K562 (cell line): Measurements from ENCODE around the gene MAP7D1. TPM values are rescaled to one million over a fixed set of nuclear protein-coding genes. Genes with fewer than 3 reads are reported as not detected.

Source experiments
- ATAC-seq: fragments of 200-7000 bp; cut with Tn5 transposase; 3 replicates; pipeline ENCODE4 v1.9.1; 2020; ENCODE audit warnings: moderate library complexity
- BruUV-seq: library from RNA; stranded (reverse); fragments of 400-500 nt; replicated peaks from 2 replicates; lab custom pipeline; 2021; lab: Mats Ljungman, UMichigan
- CTCF ChIA-PET: fragments of 300-600 bp; formaldehyde crosslinking; extraction: SDS; loops from one replicate; lab custom pipeline; 2021; ENCODE audit warnings: low intra/inter-chr PET ratio; lab: Yijun Ruan, JAX
- POLR2A ChIA-PET: fragments of 300-600, 350-650 bp; sonication (Branson Sonifier 250); formaldehyde crosslinking; extraction: SDS; loops from one replicate; lab custom pipeline; 2021; ENCODE audit warnings: antibody characterized with exemption, inconsistent platforms; lab: Yijun Ruan, JAX
- DNase-seq, 4 experiments: peaks; one replicate each; pipeline versions ENCODE4 v3.0.0 to v3.0.0-alpha.2; 2011 to 2018; ENCODE audit warnings: low spot score in 3 of 4, mixed read lengths in 3 of 4; ENCODE audit errors: extremely low read depth in 1 of 4
- FAIRE-seq: peaks from 2 replicates; lab custom pipeline; 2011; peaks lifted over from hg19 to GRCh38; lab: Jason Lieb, UNC
- H2AFZ ChIP-seq: 2 replicates; pipeline ENCODE4 v1.6.0; 2011; ENCODE audit warnings: low read depth, low read length, control low read depth, inconsistent platforms
- H3K27ac ChIP-seq: fragments of 200-600 bp; 3 replicates; pipeline ENCODE4 v1.8.0; 2011; ENCODE audit warnings: low read depth, mild to moderate bottlenecking, control low read depth, inconsistent platforms, low read length, moderate library complexity, mixed read lengths; ENCODE audit errors: extremely low read depth
- H3K27me3 ChIP-seq, 2 experiments: fragments of 300-600 bp in 1 of 2; 2 replicates in 1 of 2; 3 replicates in 1 of 2; pipeline versions ENCODE4 v1.6.0 to v1.8.0; 2011; ENCODE audit warnings: inconsistent platforms in 2 of 2, low read length in 2 of 2, mild to moderate bottlenecking in 1 of 2, mixed read lengths in 1 of 2, moderate library complexity in 1 of 2; ENCODE audit not compliant: control insufficient read depth in 2 of 2, insufficient read depth in 2 of 2
- H3K36me3 ChIP-seq: fragments of 300-600 bp; 3 replicates; pipeline ENCODE4 v1.8.0; 2011; ENCODE audit warnings: mild to moderate bottlenecking, low read length, inconsistent platforms; ENCODE audit not compliant: control insufficient read depth, insufficient read depth
- H3K4me1 ChIP-seq, 2 experiments: fragments of 200-600 bp in 1 of 2; replicated peaks in 1 of 2; 2 replicates in 1 of 2; 3 replicates in 1 of 2; pipeline versions ENCODE4 v1.5.1 to v1.8.0; 2011; ENCODE audit warnings: inconsistent platforms in 2 of 2, low read length in 2 of 2, mild to moderate bottlenecking in 1 of 2, mixed read lengths in 1 of 2, moderate library complexity in 1 of 2; ENCODE audit not compliant: control insufficient read depth in 2 of 2, insufficient read depth in 2 of 2
- H3K4me2 ChIP-seq: 2 replicates; pipeline ENCODE4 v1.6.1; 2011; ENCODE audit warnings: low read length, control low read depth, inconsistent platforms, mixed read lengths; ENCODE audit not compliant: insufficient read depth
- H3K4me3 ChIP-seq: fragments of 200-600 bp; sonication (generic), shearing (Covaris generic); 2 replicates; pipeline ENCODE4 v1.5.1; 2016; ENCODE audit warnings: control low read depth, inconsistent platforms
- H3K79me2 ChIP-seq: fragments of 200-600 bp; 3 replicates; pipeline ENCODE4 v1.8.0; 2011; ENCODE audit warnings: low read length, inconsistent platforms; ENCODE audit not compliant: control insufficient read depth, insufficient read depth
- H3K9ac ChIP-seq, 2 experiments: 2 replicates each; pipeline versions ENCODE4 v1.6.0 to v1.6.1; 2011; ENCODE audit warnings: low read depth in 2 of 2, low read length in 2 of 2, control low read depth in 1 of 2, inconsistent platforms in 1 of 2, mild to moderate bottlenecking in 1 of 2, mixed read lengths in 1 of 2; ENCODE audit not compliant: insufficient read depth in 1 of 2
- H3K9me1 ChIP-seq: one replicate; pipeline ENCODE4 v1.6.0; 2011; ENCODE audit warnings: inconsistent platforms, mild to moderate bottlenecking, low read length, moderate library complexity; ENCODE audit not compliant: control insufficient read depth, insufficient read depth
- H3K9me3 ChIP-seq: replicated peaks from 2 replicates; pipeline ENCODE4 v1.5.1; 2011; ENCODE audit warnings: low read depth, low read length, inconsistent platforms; ENCODE audit not compliant: control insufficient read depth, insufficient read depth
- H4K20me1 ChIP-seq: replicated peaks from 2 replicates; pipeline ENCODE4 v1.6.1; 2011; ENCODE audit warnings: low read length, inconsistent platforms, mixed read lengths; ENCODE audit not compliant: control insufficient read depth, insufficient read depth
- HDAC2 ChIP-seq: fragments of 450-650 bp; IDR thresholded peaks from 2 replicates; pipeline ENCODE4 v1.6.1; 2016; ENCODE audit warnings: mild to moderate bottlenecking
- HNRNPLL ChIP-seq: fragments of 200-400 bp; formaldehyde crosslinking; IDR thresholded peaks from 2 replicates; pipeline ENCODE4 v1.6.1; 2017; ENCODE audit warnings: low read length, low read depth, mild to moderate bottlenecking; ENCODE audit not compliant: poor library complexity, severe bottlenecking
- ILK ChIP-seq: fragments of 450-650 bp; IDR thresholded peaks from 2 replicates; pipeline ENCODE4 v1.6.1; 2016; ENCODE audit warnings: missing genetic modification characterization, low read depth, mild to moderate bottlenecking, missing compliant biosample characterization, moderate library complexity, borderline replicate concordance
- KLF1 ChIP-seq: fragments of 450-650 bp; IDR thresholded peaks from 2 replicates; pipeline ENCODE4 v1.6.1; 2016; ENCODE audit warnings: missing genetic modification characterization, missing compliant biosample characterization
- PATZ1 ChIP-seq: fragments of 250-450 bp; sonication (Bioruptor Pico); IDR thresholded peaks from 2 replicates; pipeline ENCODE4 v1.5.0; 2020; ENCODE audit warnings: mild to moderate bottlenecking, borderline replicate concordance
- POLR2G ChIP-seq: fragments of 200-400 bp; formaldehyde crosslinking; IDR thresholded peaks from 2 replicates; pipeline ENCODE4 v1.6.1; 2017; ENCODE audit warnings: low read depth, mild to moderate bottlenecking, antibody characterized with exemption, low read length, moderate library complexity
- RBFOX2 ChIP-seq: fragments of 200-400 bp; formaldehyde crosslinking; IDR thresholded peaks from 2 replicates; pipeline ENCODE4 v1.6.1; 2017; ENCODE audit warnings: low read depth, mild to moderate bottlenecking, low read length, moderate library complexity
- SIN3A ChIP-seq, 2 experiments: fragments of 150-350 bp in 1 of 2; IDR thresholded peaks; 2 replicates each; pipeline ENCODE4 v1.6.1; 2011 to 2016; ENCODE audit warnings: borderline replicate concordance in 2 of 2, low read depth in 2 of 2, low read length in 2 of 2, mild to moderate bottlenecking in 2 of 2, moderate library complexity in 2 of 2; ENCODE audit not compliant: control insufficient read depth in 1 of 2
- TCF7 ChIP-seq: sonication (generic); IDR thresholded peaks from 2 replicates; pipeline ENCODE4 v1.6.1; 2016; ENCODE audit warnings: antibody characterized with exemption, borderline replicate concordance
- TEAD2 ChIP-seq: fragments of 450-650 bp; IDR thresholded peaks from 2 replicates; pipeline ENCODE4 v1.6.1; 2016; ENCODE audit warnings: missing genetic modification characterization, control low read depth, missing compliant biosample characterization
- TFAP4 ChIP-seq: sonication (generic); formaldehyde crosslinking; IDR thresholded peaks from 2 replicates; pipeline ENCODE4 v1.8.0; 2022; ENCODE audit warnings: missing genetic modification reagents, mild to moderate bottlenecking, moderate library complexity, borderline replicate concordance
- ZNF511 ChIP-seq: sonication (generic); formaldehyde crosslinking; IDR thresholded peaks from 2 replicates; pipeline ENCODE4 v1.8.0; 2022; ENCODE audit warnings: mild to moderate bottlenecking, missing genetic modification reagents
- ZNF644 ChIP-seq: fragments of 200-800 bp; sonication (Bioruptor generic); IDR thresholded peaks from 2 replicates; pipeline ENCODE4 v1.6.1; 2016; ENCODE audit warnings: low read depth, missing genetic modification characterization, missing compliant biosample characterization
- WGBS: fragments of 100-300 bp; shearing (Covaris generic); methylation state at CpG from one replicate; pipeline ENCODE4 v1.1.6; 2016; ENCODE audit warnings: low coverage, mixed read lengths; ENCODE audit not compliant: insufficient coverage; ENCODE audit errors: missing lambda C conversion rate; 5-methylcytosine and 5-hydroxymethylcytosine counted together
- in situ Hi-C: fragments of 300-500 bp; cut with MboI; formaldehyde crosslinking; loops from 4 replicates; pipeline ENCODE4 v1.15.0; 2018; ENCODE audit warnings: inconsistent platforms, mixed read lengths
- intact Hi-C: fragments of 100-400 bp; cut with micrococcal nuclease; formaldehyde crosslinking; loops from 2 replicates; pipeline ENCODE4 v1.14.2; 2022
- polyA plus RNA-seq, 8 experiments: library from polyadenylated mRNA; depleted of rRNA in 4 of 8; stranded (reverse) in 5 of 8; unstranded in 3 of 8; fragments of >200 nt; fragmentation: Nextera tagmentation in 2 of 8; fragmentation: Illumina TruSeq in 1 of 8; extraction: Ambion mirVana in 2 of 8; extraction: Trizol in 1 of 8; gene quantifications; 2 replicates each; pipeline versions ENCODE4 v1.2.1 to v1.2.3, GENCODE V29; 2011 to 2014; ENCODE audit warnings: inconsistent platforms in 1 of 8, missing spikeins in 1 of 8
- total RNA-seq, 7 experiments: library from RNA; depleted of rRNA in 6 of 7; stranded (reverse); fragments of >200 nt in 6 of 7; fragmentation: Illumina TruSeq in 2 of 7; extraction: Trizol in 2 of 7; gene quantifications; 2 replicates each; pipeline versions ENCODE4 v1.2.1 to v1.2.3, GENCODE V29; 2011 to 2021; ENCODE audit warnings: low replicate concordance in 1 of 7

The MAP7D1 gene
- total and polyA plus RNA-seq, 9 of the 15 experiments (the other 6 are each of a cell fraction or from before 2014, with no cell fraction given) = 3.6 to 108 (median 34.5) TPM

GRCh38 chr1:36175137-36176095 is 19.5 kb downstream of the MAP7D1 start (continued):
- TF ChIP-seq ILK (tag) (no peak), TFAP4 (peak; percentile 88), HNRNPLL (no peak), ZNF644 (tag) (no peak)

GRCh38 chr1:36176106-36176949 is 20.4 kb downstream of the MAP7D1 start:
- no peaks in the 10 kb centered on the region for H3K9me3 ChIP-seq
- H4K20me1 ChIP-seq = 0 out of 2 replicates have a peak, but pooled peaks cover 4% of the 10 kb centered on the region
- ATAC-seq (no peak), DNase-seq (no peak), FAIRE-seq (no peak)
- no peaks in the 10 kb centered on the region for H3K27me3 ChIP-seq
- intact Hi-C loops (no loop called here), in situ Hi-C loops (no loop called here)
- WGBS = 97% methylated on average over 37 of the region's 76 CpGs
- H3K79me2 ChIP-seq = no peaks in the 10 kb centered on the region
- ChIA-PET CTCF (no interaction called here), POLR2A (interaction anchor here (0.6 to 0.7 kb wide), 2 partner anchors 14 to 15 kb away, joined by 3 to 4 read pairs; no protein-coding TSS in a partner anchor)
- H3K4me2 ChIP-seq = no peak overlapping the region
- peak overlapping the region in 1 of 2 experiments; percentile 36; a peak in 1 of 4 replicates for H3K9ac ChIP-seq
- no TSS peak for BruUV-seq
- H3K4me3 ChIP-seq = no peak overlapping the region
- no peak overlapping the region for H3K27ac ChIP-seq
- peaks cover 0 to 23% of the 10 kb centered on the region in 2 experiments; a peak in 1 of 5 replicates for H3K4me1 ChIP-seq
- H2AFZ ChIP-seq = no peak overlapping the region
- no peaks in the 10 kb centered on the region for H3K9me1 ChIP-seq
- peaks cover 92% of the 10 kb centered on the region for H3K36me3 ChIP-seq
- TF ChIP-seq KLF1 (tag) (no peak), ZNF511 (CRISPR knock-in tag) (no peak), TEAD2 (tag) (no peak), POLR2G (peak; percentile 31; the same call in 1 of the 2 replicates), RBFOX2 (0 out of 2 replicates have a peak, but pooled peaks have one; percentile 4), HDAC2 (no peak), TCF7 (no peak), PATZ1 (no peak), SIN3A (IDR thresholded peaks at IDR 0.05; ENCODE audit: borderline replicate concordance in 2 of 2, control insufficient read depth in 1 of 2, low read depth in 2 of 2, low read length in 2 of 2) (no peak)
